ENCODE data around the gene LDLRAP1.
"Not testable (repeated sequence)": the region's sequence is repeated elsewhere in the genome, so short reads cannot be mapped to it uniquely, and the experiment has no call there.

The LDLRAP1 gene

GRCh38 chr1:25503551-25504426 lies 39.6 kb upstream of the LDLRAP1 start:
- no peak overlapping the region for H3K4ac ChIP-seq (ENCODE audit: low read depth, low read length)
- no peak overlapping the region for H3K4me3 ChIP-seq (ENCODE audit: low read length)
- H3K18ac ChIP-seq (ENCODE audit: low read length) = no peak overlapping the region
- H3K23ac ChIP-seq (ENCODE audit: low read length) = no peak overlapping the region
- H3K27me3 ChIP-seq (ENCODE audit: insufficient read depth, low read length, poor library complexity) = no peaks in the 10 kb centered on the region
- peaks cover 7% of the 10 kb centered on the region for H3K4me1 ChIP-seq (ENCODE audit: control insufficient read depth, low read depth, low read length)
- H3K56ac ChIP-seq (ENCODE audit: low read length) = peak overlapping the region; percentile 28
- no peak overlapping the region for H2BK120ac ChIP-seq (ENCODE audit: low read depth, low read length)
- H3K79me1 ChIP-seq (ENCODE audit: low read length) = no peaks in the 10 kb centered on the region
- no peak overlapping the region for H2BK15ac ChIP-seq (replicated peaks; ENCODE audit: low read depth)
- H4K8ac ChIP-seq (ENCODE audit: low read depth, low read length) = no peak overlapping the region
- no peak overlapping the region for H3K4me2 ChIP-seq (ENCODE audit: low read length)
- WGBS (ENCODE audit: extremely low coverage, insufficient coverage, low lambda C conversion rate) = no CpG with 5 or more reads among the region's 12 CpGs
- H3K27ac ChIP-seq (ENCODE audit: low read depth, low read length) = no peak overlapping the region
- H3K79me2 ChIP-seq (ENCODE audit: control insufficient read depth, insufficient read depth, low read length) = no peaks in the 10 kb centered on the region
- no peaks in the 10 kb centered on the region for H3K36me3 ChIP-seq (ENCODE audit: control insufficient read depth, insufficient read depth, low read length)
- no peak overlapping the region for H3K9ac ChIP-seq (ENCODE audit: low read length)
- H2BK5ac ChIP-seq (ENCODE audit: low read length) = no peak overlapping the region
- no peak overlapping the region for H4K5ac ChIP-seq (ENCODE audit: low read length)
- no peak overlapping the region for H2AK5ac ChIP-seq (ENCODE audit: low read length)
- DNase-seq = peak; percentile 87

- no CpG with 5 or more reads among the region's 9 CpGs for WGBS (ENCODE audit: extremely low coverage, insufficient coverage, low lambda C conversion rate)
- Histone ChIP-seq H3K4me1 (ENCODE audit: control insufficient read depth, low read depth, low read length) (peaks cover 7% of the 10 kb centered on the region), H3K56ac (ENCODE audit: low read length) (no peak overlapping the region), H3K9ac (ENCODE audit: low read length) (no peak overlapping the region), H3K36me3 (ENCODE audit: control insufficient read depth, insufficient read depth, low read length) (no peaks in the 10 kb centered on the region), H3K18ac (ENCODE audit: low read length) (no peak overlapping the region), H4K8ac (ENCODE audit: low read depth, low read length) (no peak overlapping the region), H3K4me3 (ENCODE audit: low read length) (no peak overlapping the region), H2BK120ac (ENCODE audit: low read depth, low read length) (no peak overlapping the region), H2BK5ac (ENCODE audit: low read length) (no peak overlapping the region), H3K27ac (ENCODE audit: low read depth, low read length) (no peak overlapping the region), H3K79me1 (ENCODE audit: low read length) (no peaks in the 10 kb centered on the region), H3K4ac (ENCODE audit: low read depth, low read length) (no peak overlapping the region), H4K5ac (ENCODE audit: low read length) (no peak overlapping the region), H3K4me2 (ENCODE audit: low read length) (no peak overlapping the region), H3K79me2 (ENCODE audit: control insufficient read depth, insufficient read depth, low read length) (no peaks in the 10 kb centered on the region), H2AK5ac (ENCODE audit: low read length) (no peak overlapping the region), H3K23ac (ENCODE audit: low read length) (no peak overlapping the region), H3K27me3 (ENCODE audit: insufficient read depth, low read length, poor library complexity) (no peaks in the 10 kb centered on the region), H2BK15ac (replicated peaks; ENCODE audit: low read depth) (no peak overlapping the region)
- no peak for DNase-seq
Observed at GRCh38 chr1:25504706-25505595, 38.5 kb upstream of the LDLRAP1 start.

GRCh38 chr1:25505656-25506385 lies 37.6 kb upstream of the LDLRAP1 start:
- H3K9ac ChIP-seq (ENCODE audit: low read length) = peak overlapping the region; percentile 9
- H3K27ac ChIP-seq (ENCODE audit: low read depth, low read length) = no peak overlapping the region
- no peak overlapping the region for H3K18ac ChIP-seq (ENCODE audit: low read length)
- no CpG with 5 or more reads among the region's 14 CpGs for WGBS (ENCODE audit: extremely low coverage, insufficient coverage, low lambda C conversion rate)
- H4K8ac ChIP-seq (ENCODE audit: low read depth, low read length) = no peak overlapping the region
- no peak overlapping the region for H3K23ac ChIP-seq (ENCODE audit: low read length)
- H3K4me3 ChIP-seq (ENCODE audit: low read length) = no peak overlapping the region
- H3K56ac ChIP-seq (ENCODE audit: low read length) = peak overlapping the region; percentile 60
- H2BK5ac ChIP-seq (ENCODE audit: low read length) = no peak overlapping the region
- H3K79me2 ChIP-seq (ENCODE audit: control insufficient read depth, insufficient read depth, low read length) = no peaks in the 10 kb centered on the region
- no peak for DNase-seq
- no peak overlapping the region for H3K4ac ChIP-seq (ENCODE audit: low read depth, low read length)
- H2BK120ac ChIP-seq (ENCODE audit: low read depth, low read length) = no peak overlapping the region
- H4K5ac ChIP-seq (ENCODE audit: low read length) = no peak overlapping the region
- H3K27me3 ChIP-seq (ENCODE audit: insufficient read depth, low read length, poor library complexity) = no peaks in the 10 kb centered on the region
- H3K79me1 ChIP-seq (ENCODE audit: low read length) = no peaks in the 10 kb centered on the region
- peak overlapping the region; percentile 94 for H2AK5ac ChIP-seq (ENCODE audit: low read length)
- H2BK15ac ChIP-seq (replicated peaks; ENCODE audit: low read depth) = no peak overlapping the region
- no peak overlapping the region for H3K4me2 ChIP-seq (ENCODE audit: low read length)
- H3K4me1 ChIP-seq (ENCODE audit: control insufficient read depth, low read depth, low read length) = peaks cover 7% of the 10 kb centered on the region
- H3K36me3 ChIP-seq (ENCODE audit: control insufficient read depth, insufficient read depth, low read length) = no peaks in the 10 kb centered on the region

DNA sequence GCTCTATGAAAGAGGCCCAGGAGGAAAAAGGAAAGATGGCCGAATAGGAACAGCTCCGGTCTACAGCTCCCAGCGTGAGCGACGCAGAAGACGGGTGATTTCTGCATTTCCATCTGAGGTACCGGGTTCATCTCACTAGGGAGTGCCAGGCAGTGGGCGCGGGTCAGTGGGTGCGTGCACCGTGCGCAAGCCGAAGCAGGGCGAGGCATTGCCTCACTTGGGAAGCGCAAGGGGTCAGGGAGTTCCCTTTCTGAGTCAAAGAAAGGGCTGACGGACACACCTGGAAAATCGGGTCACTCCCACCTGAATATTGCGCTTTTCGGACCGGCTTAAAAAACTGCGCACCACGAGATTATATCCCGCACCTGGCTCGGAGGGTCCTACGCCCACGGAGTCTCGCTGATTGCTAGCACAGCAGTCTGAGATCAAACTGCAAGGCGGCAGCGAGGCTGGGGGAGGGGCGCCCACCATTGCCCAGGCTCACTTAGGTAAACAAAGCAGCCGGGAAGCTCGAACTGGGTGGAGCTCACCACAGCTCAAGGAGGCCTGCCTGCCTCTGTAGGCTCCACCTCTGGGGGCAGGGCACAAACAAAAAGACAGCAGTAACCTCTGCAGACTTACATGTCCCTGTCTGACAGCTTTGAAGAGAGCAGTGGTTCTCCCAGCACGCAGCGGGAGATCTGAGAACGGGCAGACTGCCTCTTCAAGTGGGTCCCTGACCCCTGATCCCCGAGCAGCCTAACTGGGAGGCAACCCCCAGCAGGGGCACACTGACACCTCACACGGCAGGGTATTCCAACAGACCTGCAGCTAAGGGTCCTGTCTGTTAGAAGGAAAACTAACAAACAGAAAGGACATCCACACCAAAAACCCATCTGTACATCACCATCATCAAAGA lies 36.6 kb upstream of the LDLRAP1 start:
- not testable (repeated sequence) for H3K27me3 ChIP-seq (ENCODE audit: insufficient read depth, low read length, poor library complexity); H3K27ac ChIP-seq (ENCODE audit: low read depth, low read length)
- WGBS (ENCODE audit: extremely low coverage, insufficient coverage, low lambda C conversion rate) = no CpG with 5 or more reads among the region's 37 CpGs

DNA sequence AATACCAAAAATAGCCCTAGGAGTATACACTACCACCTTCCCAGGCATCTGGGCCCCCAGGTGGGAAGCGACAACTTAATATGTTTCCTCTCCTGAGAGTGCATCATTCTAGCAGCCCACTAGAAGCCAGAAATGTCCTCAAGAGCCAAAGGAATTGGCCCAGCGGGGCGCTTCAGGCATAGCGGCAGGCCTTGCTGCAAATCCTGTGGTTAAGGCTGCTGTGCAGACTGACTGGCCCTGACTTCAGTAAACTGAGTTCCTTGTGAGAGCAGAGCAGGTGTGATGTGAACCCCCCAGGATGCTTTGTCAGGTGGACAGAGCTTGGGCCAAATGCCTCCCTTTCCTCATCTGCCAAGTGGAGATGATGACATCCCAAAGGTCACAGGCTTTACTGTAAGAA lies 29.7 kb upstream of the LDLRAP1 start:
- no peak overlapping the region for H4K8ac ChIP-seq (ENCODE audit: low read depth, low read length)
- no peaks in the 10 kb centered on the region for H3K36me3 ChIP-seq (ENCODE audit: control insufficient read depth, insufficient read depth, low read length)
- no peaks in the 10 kb centered on the region for H3K4me1 ChIP-seq (ENCODE audit: control insufficient read depth, low read depth, low read length)
- H2BK120ac ChIP-seq (ENCODE audit: low read depth, low read length) = no peak overlapping the region
- H3K23ac ChIP-seq (ENCODE audit: low read length) = no peak overlapping the region
- no peak overlapping the region for H3K4ac ChIP-seq (ENCODE audit: low read depth, low read length)
- no peak overlapping the region for H2BK15ac ChIP-seq (replicated peaks; ENCODE audit: low read depth)
- H3K56ac ChIP-seq (ENCODE audit: low read length) = no peak overlapping the region
- H3K27me3 ChIP-seq (ENCODE audit: insufficient read depth, low read length, poor library complexity) = no peaks in the 10 kb centered on the region
- no peak overlapping the region for H2BK5ac ChIP-seq (ENCODE audit: low read length)
- H3K9ac ChIP-seq (ENCODE audit: low read length) = no peak overlapping the region
- WGBS (ENCODE audit: extremely low coverage, insufficient coverage, low lambda C conversion rate) = no CpG with 5 or more reads among the region's 4 CpGs
- no peak overlapping the region for H3K27ac ChIP-seq (ENCODE audit: low read depth, low read length)
- H4K5ac ChIP-seq (ENCODE audit: low read length) = no peak overlapping the region
- no peak for DNase-seq
- no peak overlapping the region for H3K18ac ChIP-seq (ENCODE audit: low read length)
- no peak overlapping the region for H2AK5ac ChIP-seq (ENCODE audit: low read length)
- no peaks in the 10 kb centered on the region for H3K79me1 ChIP-seq (ENCODE audit: low read length)
- H3K4me2 ChIP-seq (ENCODE audit: low read length) = no peak overlapping the region
- H3K4me3 ChIP-seq (ENCODE audit: low read length) = no peak overlapping the region
- H3K79me2 ChIP-seq (ENCODE audit: control insufficient read depth, insufficient read depth, low read length) = no peaks in the 10 kb centered on the region

More for the DNA sequence above, 36.6 kb upstream of the LDLRAP1 start:
- not testable (repeated sequence) for H4K5ac ChIP-seq (ENCODE audit: low read length); H4K8ac ChIP-seq (ENCODE audit: low read depth, low read length); H3K36me3 ChIP-seq (ENCODE audit: control insufficient read depth, insufficient read depth, low read length); H3K4me3 ChIP-seq (ENCODE audit: low read length); H3K23ac ChIP-seq (ENCODE audit: low read length); H3K9ac ChIP-seq (ENCODE audit: low read length); DNase-seq; H3K79me1 ChIP-seq (ENCODE audit: low read length); H2BK5ac ChIP-seq (ENCODE audit: low read length); H2BK120ac ChIP-seq (ENCODE audit: low read depth, low read length); H3K4me2 ChIP-seq (ENCODE audit: low read length); H3K18ac ChIP-seq (ENCODE audit: low read length); H3K4ac ChIP-seq (ENCODE audit: low read depth, low read length); H3K79me2 ChIP-seq (ENCODE audit: control insufficient read depth, insufficient read depth, low read length); H2BK15ac ChIP-seq (replicated peaks; ENCODE audit: low read depth); H3K4me1 ChIP-seq (ENCODE audit: control insufficient read depth, low read depth, low read length)
- Histone ChIP-seq H3K56ac (ENCODE audit: low read length) (peak overlapping the region; percentile 44), H2AK5ac (ENCODE audit: low read length) (peak overlapping the region; percentile 94)

Data from mesendoderm (in vitro differentiated cells).